Central memory CD4-positive, alpha-beta T cell (primary cell): ENCODE results near the gene ATOH8.
A peak's percentile ranks its signal among the peaks of the same experiment; 100 is the strongest.

Experiments used
- DNase-seq: peaks from one replicate; pipeline ENCODE4 v3.0.0; 2022

Gene ATOH8

DNA sequence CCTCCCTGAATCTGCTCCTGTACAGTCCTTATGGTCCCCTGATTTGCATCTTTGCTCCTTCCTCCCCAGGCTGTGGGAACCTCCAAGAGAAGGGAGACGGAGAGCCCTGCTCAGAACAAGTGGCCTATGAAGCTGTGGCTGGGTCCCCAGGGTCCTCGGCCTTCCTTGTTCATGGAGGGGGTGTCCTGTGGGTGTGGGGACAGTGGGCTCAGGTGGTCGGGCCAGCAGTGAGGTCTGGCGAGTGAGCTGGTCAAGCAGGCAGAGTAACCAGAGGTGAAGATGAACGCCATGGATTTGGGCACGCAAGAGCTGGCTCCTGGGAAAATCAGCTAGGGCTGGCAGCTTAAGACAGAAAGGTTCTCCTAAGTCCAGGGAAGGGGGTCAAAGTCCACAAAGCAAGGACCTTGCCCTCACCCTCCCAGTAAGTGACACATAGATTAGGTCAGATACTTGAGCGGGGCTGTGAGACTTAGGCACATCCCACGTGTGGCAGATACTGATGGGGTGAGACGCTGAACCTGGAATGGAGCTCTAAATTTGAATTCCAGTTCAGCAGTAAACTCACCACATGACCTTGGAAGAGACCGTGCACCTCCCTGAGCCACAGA, 34.8 kb upstream of the ATOH8 start:
- DNase-seq: no peak

DNA sequence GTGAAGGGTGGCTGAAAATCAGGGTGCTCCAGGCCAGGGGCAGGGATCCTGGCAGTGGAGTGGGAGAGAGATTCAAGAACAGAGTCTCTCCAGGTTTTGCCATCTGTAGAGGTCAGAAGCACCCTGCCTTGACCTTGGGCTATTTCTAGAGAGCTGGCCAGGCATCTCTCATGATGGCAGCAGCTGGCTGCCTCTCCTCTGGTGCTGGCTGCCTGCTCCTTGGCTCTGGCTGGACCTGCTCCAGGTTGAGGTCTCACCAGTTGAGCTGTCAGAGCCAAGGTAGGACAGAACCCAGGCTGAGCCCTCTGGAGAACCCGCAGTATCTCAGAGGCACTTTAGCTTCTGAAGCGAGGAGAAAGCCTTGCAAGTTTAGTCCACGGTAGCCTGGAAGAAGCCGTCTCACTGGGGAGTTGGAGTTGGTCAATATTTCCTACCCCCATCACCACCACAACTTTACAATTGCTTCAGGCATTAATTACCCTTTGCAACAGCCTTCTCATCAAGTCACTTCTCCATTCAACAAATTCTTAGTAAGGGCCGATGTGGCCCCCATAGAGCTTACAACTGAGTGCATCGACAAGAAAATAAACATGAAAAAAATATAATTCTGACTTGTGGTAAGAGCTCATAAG, 34.1 kb upstream of the ATOH8 start:
- no peak for DNase-seq

- no peak for DNase-seq
Observed at GRCh38 chr2:85720533-85720932, 33.3 kb upstream of the ATOH8 start.

GRCh38 chr2:85721641-85722040, 32.1 kb upstream of the ATOH8 start:
- DNase-seq: no peak

GRCh38 chr2:85722519-85722918, 31.3 kb upstream of the ATOH8 start:
- DNase-seq: no peak

- DNase-seq: no peak
Observed at GRCh38 chr2:85723707-85724360, 30.0 kb upstream of the ATOH8 start.

DNA sequence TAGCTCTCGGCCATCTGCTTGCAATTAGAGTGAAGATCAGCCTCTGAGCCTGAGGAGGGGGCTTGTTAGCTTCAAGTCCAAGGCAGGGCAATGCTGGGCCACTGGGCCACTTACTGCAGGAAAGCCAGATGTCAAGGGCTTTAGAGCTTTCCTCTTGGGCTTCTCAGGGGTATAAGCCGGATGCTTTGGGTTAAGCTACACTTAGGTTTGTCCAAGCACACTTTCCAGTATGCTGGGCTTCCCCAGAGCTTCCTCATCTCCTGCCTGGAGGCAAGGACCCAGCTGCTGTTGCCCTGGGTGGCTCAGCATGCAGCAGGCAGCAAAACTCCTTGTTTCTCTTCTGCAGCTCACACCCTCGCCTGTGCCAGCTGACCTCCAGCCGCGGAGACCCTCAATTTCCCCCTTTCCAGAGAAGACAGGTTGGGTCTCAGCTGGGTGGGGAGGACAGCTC, 29.0 kb upstream of the ATOH8 start:
- no peak for DNase-seq

GRCh38 chr2:85725451-85725850, 28.3 kb upstream of the ATOH8 start:
- DNase-seq: no peak

- no peak for DNase-seq
Observed at GRCh38 chr2:85727798-85728197, 26.0 kb upstream of the ATOH8 start.

DNA sequence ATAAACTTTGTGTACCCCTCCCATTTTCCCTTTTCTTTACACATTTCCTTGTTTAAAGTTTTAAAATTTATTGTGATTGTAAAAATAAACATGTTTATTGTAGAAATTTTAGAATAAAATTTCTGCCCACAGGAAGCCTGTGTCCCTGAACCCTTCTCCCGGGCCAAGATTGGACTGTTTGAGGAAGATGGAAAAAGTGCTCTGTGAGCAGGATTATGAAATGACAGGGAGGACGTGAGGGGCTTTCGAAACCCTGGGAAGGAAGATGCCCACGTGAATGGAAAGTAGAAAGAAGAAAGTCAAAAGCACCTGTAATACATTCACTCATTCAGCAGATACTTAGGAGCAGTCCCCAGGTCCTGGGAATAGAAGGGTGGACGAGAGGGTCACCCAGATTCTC, 25.4 kb upstream of the ATOH8 start:
- no peak for DNase-seq

- DNase-seq: peak; percentile 25
Observed at GRCh38 chr2:85728883-85729824, 24.6 kb upstream of the ATOH8 start.

GRCh38 chr2:85729825-85730510, 23.8 kb upstream of the ATOH8 start:
- DNase-seq: no peak

DNA sequence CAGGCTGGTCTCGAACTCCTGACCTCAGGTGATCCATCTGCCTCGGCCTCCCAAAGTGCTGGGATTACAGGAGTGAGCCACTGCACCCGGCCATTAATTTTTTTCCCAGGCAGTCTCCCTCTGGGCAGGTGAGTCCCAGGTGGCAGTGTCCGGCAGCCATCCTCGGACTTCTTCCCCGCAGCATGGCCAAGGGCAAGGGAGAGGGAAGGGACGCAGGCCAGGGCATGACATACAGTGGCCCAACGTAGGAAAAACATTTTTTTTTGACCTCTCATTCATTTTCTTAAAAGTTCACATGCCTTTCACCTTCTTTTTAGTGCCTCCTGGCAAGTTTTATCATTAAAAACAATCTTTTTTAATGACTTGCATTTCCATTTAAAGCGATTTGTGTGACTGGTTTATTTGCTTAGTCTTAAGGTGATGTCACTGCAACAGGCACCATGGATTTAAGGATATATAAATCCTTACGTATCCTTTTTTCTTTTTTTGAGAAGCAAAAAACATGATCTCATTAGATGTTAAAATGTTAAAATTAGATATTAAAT, 23.0 kb upstream of the ATOH8 start:
- DNase-seq: no peak

GRCh38 chr2:85731606-85732005, 22.2 kb upstream of the ATOH8 start:
- no peak for DNase-seq

DNA sequence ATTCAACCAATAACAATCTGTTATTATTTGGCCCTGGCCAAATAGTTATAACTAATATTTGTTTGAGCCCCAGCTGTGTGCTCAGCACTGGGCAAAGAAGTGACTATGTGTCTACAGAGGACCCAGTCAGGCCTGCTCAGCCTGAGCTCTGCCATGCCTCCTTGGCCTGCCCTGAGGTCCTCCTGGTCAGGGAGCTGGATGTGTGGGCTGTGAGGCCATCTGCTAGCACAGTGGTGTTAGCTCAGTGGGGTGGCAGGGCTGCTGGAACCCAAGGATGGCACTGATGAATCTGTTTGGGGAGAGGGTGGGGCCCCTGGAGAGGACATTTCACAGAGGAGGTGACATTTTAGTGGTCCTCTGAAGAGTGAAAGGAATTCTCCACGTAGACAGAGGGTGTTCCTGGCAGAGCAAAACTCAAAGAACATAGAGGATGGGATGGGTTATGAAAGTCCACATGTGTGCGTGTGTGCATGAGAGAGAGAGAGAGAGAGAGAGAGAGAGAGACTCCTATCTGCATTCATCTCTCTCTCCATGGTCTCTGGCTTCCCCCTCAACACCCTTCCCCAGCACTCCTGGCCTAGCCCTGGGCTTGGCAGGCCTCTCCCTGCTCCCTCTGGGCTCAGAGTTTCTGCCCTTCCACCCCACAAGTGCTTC, 21.2 kb upstream of the ATOH8 start:
- no peak for DNase-seq

GRCh38 chr2:85733121-85733960, 20.4 kb upstream of the ATOH8 start:
- no peak for DNase-seq

- no peak for DNase-seq
Observed at GRCh38 chr2:85734015-85734414, 19.8 kb upstream of the ATOH8 start.

DNA sequence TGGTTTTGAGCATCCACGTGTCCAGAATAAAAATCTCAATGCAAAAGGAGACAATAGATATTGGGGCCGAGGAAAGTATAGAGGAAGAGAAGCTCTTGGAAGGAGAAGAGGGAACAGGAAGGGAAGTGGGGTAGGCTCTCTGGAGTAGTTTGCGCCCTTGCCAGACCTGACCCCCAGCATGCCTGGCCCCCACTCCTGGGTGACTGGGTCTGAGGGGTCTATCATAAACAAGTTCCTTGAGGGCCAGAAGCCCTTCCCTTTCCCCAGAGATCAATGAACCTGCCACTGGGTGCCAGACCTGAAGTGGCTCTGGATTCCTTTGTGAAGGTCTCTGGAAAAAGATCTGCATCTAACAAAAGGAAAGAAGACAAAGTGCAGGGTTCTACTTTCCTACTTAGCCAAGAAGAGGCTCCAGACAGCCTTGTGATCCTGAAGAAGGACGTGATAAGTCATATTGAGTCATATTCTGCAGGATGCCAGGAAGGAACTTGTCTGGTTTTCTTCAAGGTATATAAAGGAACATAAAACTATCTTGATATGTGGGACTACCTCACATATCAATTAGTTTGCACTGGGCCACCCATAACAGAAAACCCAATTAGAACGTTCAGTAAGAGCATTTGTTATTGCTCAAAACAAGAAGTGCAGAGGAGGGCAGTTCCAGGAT, 18.7 kb upstream of the ATOH8 start:
- DNase-seq: no peak

GRCh38 chr2:85735691-85736090, 18.1 kb upstream of the ATOH8 start:
- DNase-seq: no peak
